Activated naive CD8-positive, alpha-beta T cell treated with anti-CD3 and anti-CD28 coated beads, Interleukin-2, amount 50 U/mL, for 24 hours (primary cell): ENCODE measurements around the gene RNF214.
"Not testable (repeated sequence)": the region's sequence is repeated elsewhere in the genome, so short reads cannot be mapped to it uniquely, and the experiment has no call there.

Experiments used
- ATAC-seq: fragments of 150-1000 bp; cut with Tn5 transposase; one replicate; pipeline ENCODE4 v1.10.0; 2021
- DNase-seq: peaks from one replicate; pipeline ENCODE4 v3.0.0; 2021
- H3K27ac Mint-ChIP-seq: one replicate; pipeline ENCODE4 v1.8.0; 2021; ENCODE audit warnings: mild to moderate bottlenecking, mixed read lengths
- H3K27me3 Mint-ChIP-seq: one replicate; pipeline ENCODE4 v1.8.0; 2021; ENCODE audit warnings: mixed read lengths
- H3K36me3 Mint-ChIP-seq: one replicate; pipeline ENCODE4 v1.8.0; 2021; ENCODE audit warnings: low read depth, mixed read lengths
- H3K4me1 Mint-ChIP-seq: one replicate; pipeline ENCODE4 v1.8.0; 2021; ENCODE audit warnings: mixed read lengths
- H3K4me3 Mint-ChIP-seq: one replicate; pipeline ENCODE4 v1.8.0; 2021; ENCODE audit warnings: mild to moderate bottlenecking, moderate library complexity, mixed read lengths
- H3K9me3 Mint-ChIP-seq: one replicate; pipeline ENCODE4 v1.8.0; 2021; ENCODE audit warnings: mixed read lengths

The RNF214 gene

GRCh38 chr11:117265745-117266144 is 33.3 kb downstream of the RNF214 start:
- Mint-ChIP-seq H3K27ac (no peak overlapping the region), H3K27me3 (no peaks in the 10 kb centered on the region), H3K4me3 (no peak overlapping the region), H3K4me1 (no peaks in the 10 kb centered on the region), H3K36me3 (peaks cover 7% of the 10 kb centered on the region), H3K9me3 (no peaks in the 10 kb centered on the region)
- DNase-seq (no peak), ATAC-seq (no peak)

- no peak for ATAC-seq
- Mint-ChIP-seq H3K9me3 (no peaks in the 10 kb centered on the region), H3K4me3 (no peak overlapping the region), H3K36me3 (peaks cover 8% of the 10 kb centered on the region), H3K27me3 (no peaks in the 10 kb centered on the region), H3K27ac (no peak overlapping the region), H3K4me1 (no peaks in the 10 kb centered on the region)
- no peak for DNase-seq
Observed at GRCh38 chr11:117269856-117270255, 37.4 kb downstream of the RNF214 start.

GRCh38 chr11:117271208-117271607 is 38.7 kb downstream of the RNF214 start:
- H3K9me3 Mint-ChIP-seq, result no peaks in the 10 kb centered on the region
- peaks cover 6% of the 10 kb centered on the region for H3K4me1 Mint-ChIP-seq
- H3K36me3 Mint-ChIP-seq, result peaks cover 13% of the 10 kb centered on the region
- ATAC-seq (no peak), DNase-seq (no peak)
- H3K27ac Mint-ChIP-seq, result no peak overlapping the region
- no peaks in the 10 kb centered on the region for H3K27me3 Mint-ChIP-seq
- H3K4me3 Mint-ChIP-seq, result no peak overlapping the region

- not testable (repeated sequence) for H3K9me3 Mint-ChIP-seq, H3K4me3 Mint-ChIP-seq, H3K27ac Mint-ChIP-seq, H3K27me3 Mint-ChIP-seq, DNase-seq, H3K4me1 Mint-ChIP-seq, ATAC-seq
- H3K36me3 Mint-ChIP-seq, result peaks cover 11% of the 10 kb centered on the region
Observed at GRCh38 chr11:117272175-117272574, 39.7 kb downstream of the RNF214 start.

- Mint-ChIP-seq H3K9me3 (no peaks in the 10 kb centered on the region), H3K4me3 (no peak overlapping the region), H3K4me1 (peaks cover 6% of the 10 kb centered on the region), H3K36me3 (peaks cover 11% of the 10 kb centered on the region), H3K27me3 (no peaks in the 10 kb centered on the region), H3K27ac (no peak overlapping the region)
- no peak for DNase-seq
- no peak for ATAC-seq
Observed at GRCh38 chr11:117273550-117274289, 41.2 kb downstream of the RNF214 start.

GRCh38 chr11:117278347-117278746 is 45.9 kb downstream of the RNF214 start:
- DNase-seq (no peak), ATAC-seq (no peak)
- Mint-ChIP-seq H3K4me3 (no peak overlapping the region), H3K4me1 (peaks cover 12% of the 10 kb centered on the region), H3K36me3 (peaks cover 23% of the 10 kb centered on the region), H3K9me3 (no peaks in the 10 kb centered on the region), H3K27ac (no peak overlapping the region), H3K27me3 (no peaks in the 10 kb centered on the region)

GRCh38 chr11:117279711-117280376 is 47.4 kb downstream of the RNF214 start:
- Mint-ChIP-seq H3K27ac (no peak overlapping the region), H3K9me3 (no peaks in the 10 kb centered on the region), H3K27me3 (no peaks in the 10 kb centered on the region), H3K36me3 (peaks cover 22% of the 10 kb centered on the region), H3K4me1 (peaks cover 12% of the 10 kb centered on the region), H3K4me3 (no peak overlapping the region)
- ATAC-seq (no peak), DNase-seq (no peak)

GRCh38 chr11:117281159-117281558 is 48.7 kb downstream of the RNF214 start:
- no peaks in the 10 kb centered on the region for H3K9me3 Mint-ChIP-seq
- no peak for ATAC-seq
- H3K4me3 Mint-ChIP-seq, result no peak overlapping the region
- no peaks in the 10 kb centered on the region for H3K27me3 Mint-ChIP-seq
- no peak for DNase-seq
- peaks cover 5% of the 10 kb centered on the region for H3K4me1 Mint-ChIP-seq
- H3K36me3 Mint-ChIP-seq, result peaks cover 17% of the 10 kb centered on the region
- no peak overlapping the region for H3K27ac Mint-ChIP-seq

GRCh38 chr11:117281869-117282268 is 49.4 kb downstream of the RNF214 start:
- Mint-ChIP-seq H3K9me3 (no peaks in the 10 kb centered on the region), H3K4me1 (peaks cover 5% of the 10 kb centered on the region), H3K36me3 (peaks cover 21% of the 10 kb centered on the region), H3K27ac (no peak overlapping the region), H3K27me3 (no peaks in the 10 kb centered on the region), H3K4me3 (no peak overlapping the region)
- DNase-seq (no peak), ATAC-seq (no peak)

- ATAC-seq, result no peak
- no peak overlapping the region for H3K27ac Mint-ChIP-seq
Observed at GRCh38 chr11:117282956-117283355, 50.5 kb downstream of the RNF214 start.

GRCh38 chr11:117284053-117284452 is 51.6 kb downstream of the RNF214 start:
- H3K9me3 Mint-ChIP-seq, result no peaks in the 10 kb centered on the region
- H3K4me3 Mint-ChIP-seq, result no peak overlapping the region
- H3K27ac Mint-ChIP-seq, result no peak overlapping the region
- DNase-seq, result no peak
- no peak for ATAC-seq
- H3K27me3 Mint-ChIP-seq, result no peaks in the 10 kb centered on the region
- peaks cover 5% of the 10 kb centered on the region for H3K4me1 Mint-ChIP-seq
- H3K36me3 Mint-ChIP-seq, result peaks cover 25% of the 10 kb centered on the region

More at GRCh38 chr11:117282956-117283355, 50.5 kb downstream of the RNF214 start:
- Mint-ChIP-seq H3K9me3 (no peaks in the 10 kb centered on the region), H3K4me3 (no peak overlapping the region), H3K4me1 (peaks cover 5% of the 10 kb centered on the region), H3K36me3 (peaks cover 21% of the 10 kb centered on the region), H3K27me3 (no peaks in the 10 kb centered on the region)
- no peak for DNase-seq

- no peaks in the 10 kb centered on the region for H3K9me3 Mint-ChIP-seq
- H3K4me1 Mint-ChIP-seq, result no peaks in the 10 kb centered on the region
- H3K36me3 Mint-ChIP-seq, result peaks cover 19% of the 10 kb centered on the region
- H3K27me3 Mint-ChIP-seq, result no peaks in the 10 kb centered on the region
- no peak overlapping the region for H3K4me3 Mint-ChIP-seq
- H3K27ac Mint-ChIP-seq, result no peak overlapping the region
- no peak for DNase-seq
- ATAC-seq, result no peak
Observed at GRCh38 chr11:117286588-117286987, 54.1 kb downstream of the RNF214 start.

GRCh38 chr11:117287668-117288067 is 55.2 kb downstream of the RNF214 start:
- DNase-seq (no peak), ATAC-seq (no peak)
- no peaks in the 10 kb centered on the region for H3K9me3 Mint-ChIP-seq
- H3K27ac Mint-ChIP-seq, result no peak overlapping the region
- peaks cover 12% of the 10 kb centered on the region for H3K36me3 Mint-ChIP-seq
- H3K4me1 Mint-ChIP-seq, result no peaks in the 10 kb centered on the region
- H3K27me3 Mint-ChIP-seq, result no peaks in the 10 kb centered on the region
- H3K4me3 Mint-ChIP-seq, result no peak overlapping the region

- Mint-ChIP-seq H3K4me1 (no peaks in the 10 kb centered on the region), H3K36me3 (peaks cover 8% of the 10 kb centered on the region), H3K27ac (no peak overlapping the region), H3K9me3 (no peaks in the 10 kb centered on the region), H3K4me3 (no peak overlapping the region), H3K27me3 (no peaks in the 10 kb centered on the region)
- no peak for DNase-seq
- ATAC-seq, result no peak
Observed at GRCh38 chr11:117289795-117290194, 57.3 kb downstream of the RNF214 start.

GRCh38 chr11:117290809-117291396 is 58.4 kb downstream of the RNF214 start, which contains the start of gene BACE1-AS:
Gene BACE1-AS, plus strand, starts transcription at chr11:117291346.
- ATAC-seq (no peak), DNase-seq (no peak)
- H3K27me3 Mint-ChIP-seq, result no peaks in the 10 kb centered on the region
- no peaks in the 10 kb centered on the region for H3K9me3 Mint-ChIP-seq
- H3K4me1 Mint-ChIP-seq, result no peaks in the 10 kb centered on the region
- H3K27ac Mint-ChIP-seq, result no peak within 1 kb of the TSS
- H3K4me3 Mint-ChIP-seq, result no peak within 1 kb of the TSS
- H3K36me3 Mint-ChIP-seq, result peaks cover 8% of the 10 kb centered on the region
